Measurements from ENCODE around the gene PRRT1. TPM values are rescaled to one million over a fixed set of nuclear protein-coding genes. Genes with fewer than 3 reads are reported as not detected.

The PRRT1 gene
- total RNA-seq, 1 donor from 2014 or later: 2.7 TPM

DNA sequence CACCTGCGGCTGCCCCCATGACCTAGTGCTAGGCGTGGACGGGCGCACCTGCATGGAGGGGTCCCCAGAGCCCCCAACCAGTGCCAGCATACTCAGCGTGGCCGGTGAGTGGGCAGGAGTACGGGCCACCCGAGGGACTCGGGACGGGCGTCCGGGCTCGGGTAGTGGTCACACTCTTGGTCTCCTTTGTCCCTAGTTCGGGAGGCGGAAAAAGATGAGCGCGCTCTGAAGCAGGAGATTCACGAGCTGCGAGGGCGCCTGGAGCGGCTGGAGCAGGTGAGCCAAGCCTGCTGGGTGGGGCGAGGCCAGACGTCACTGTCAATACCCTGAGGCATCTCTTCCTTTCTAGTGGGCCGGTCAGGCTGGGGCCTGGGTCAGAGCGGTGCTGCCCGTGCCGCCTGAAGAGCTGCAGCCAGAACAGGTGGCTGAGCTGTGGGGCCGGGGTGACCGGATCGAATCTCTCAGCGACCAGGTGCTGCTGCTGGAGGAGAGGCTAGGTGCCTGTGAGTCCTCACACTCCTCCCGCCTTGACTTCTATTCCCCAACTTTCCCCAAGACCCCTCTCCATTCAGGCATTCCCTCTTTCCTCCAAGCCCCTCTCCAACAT is 15.5 kb upstream of the PRRT1 start:
- DNase-seq (ENCODE audit: extremely low spot score, unreplicated experiment): no peak
- H3K9me3 Mint-ChIP-seq: no peaks in the 10 kb centered on the region
- peaks cover 34% of the 10 kb centered on the region for H3K36me3 Mint-ChIP-seq
- no peaks in the 10 kb centered on the region for H3K27me3 Mint-ChIP-seq
- H3K27ac Mint-ChIP-seq: peak overlapping the region; percentile 86
- H3K4me3 Mint-ChIP-seq: peak overlapping the region; percentile 41
- peaks cover 8% of the 10 kb centered on the region for H3K4me1 Mint-ChIP-seq (ENCODE audit: unreplicated experiment)
- TF ChIP-seq, protein P1, sequence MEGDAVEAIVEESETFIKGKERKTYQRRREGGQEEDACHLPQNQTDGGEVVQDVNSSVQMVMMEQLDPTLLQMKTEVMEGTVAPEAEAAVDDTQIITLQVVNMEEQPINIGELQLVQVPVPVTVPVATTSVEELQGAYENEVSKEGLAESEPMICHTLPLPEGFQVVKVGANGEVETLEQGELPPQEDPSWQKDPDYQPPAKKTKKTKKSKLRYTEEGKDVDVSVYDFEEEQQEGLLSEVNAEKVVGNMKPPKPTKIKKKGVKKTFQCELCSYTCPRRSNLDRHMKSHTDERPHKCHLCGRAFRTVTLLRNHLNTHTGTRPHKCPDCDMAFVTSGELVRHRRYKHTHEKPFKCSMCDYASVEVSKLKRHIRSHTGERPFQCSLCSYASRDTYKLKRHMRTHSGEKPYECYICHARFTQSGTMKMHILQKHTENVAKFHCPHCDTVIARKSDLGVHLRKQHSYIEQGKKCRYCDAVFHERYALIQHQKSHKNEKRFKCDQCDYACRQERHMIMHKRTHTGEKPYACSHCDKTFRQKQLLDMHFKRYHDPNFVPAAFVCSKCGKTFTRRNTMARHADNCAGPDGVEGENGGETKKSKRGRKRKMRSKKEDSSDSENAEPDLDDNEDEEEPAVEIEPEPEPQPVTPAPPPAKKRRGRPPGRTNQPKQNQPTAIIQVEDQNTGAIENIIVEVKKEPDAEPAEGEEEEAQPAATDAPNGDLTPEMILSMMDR (conservative IDR thresholded peaks at IDR 0.05): no peak

DNA sequence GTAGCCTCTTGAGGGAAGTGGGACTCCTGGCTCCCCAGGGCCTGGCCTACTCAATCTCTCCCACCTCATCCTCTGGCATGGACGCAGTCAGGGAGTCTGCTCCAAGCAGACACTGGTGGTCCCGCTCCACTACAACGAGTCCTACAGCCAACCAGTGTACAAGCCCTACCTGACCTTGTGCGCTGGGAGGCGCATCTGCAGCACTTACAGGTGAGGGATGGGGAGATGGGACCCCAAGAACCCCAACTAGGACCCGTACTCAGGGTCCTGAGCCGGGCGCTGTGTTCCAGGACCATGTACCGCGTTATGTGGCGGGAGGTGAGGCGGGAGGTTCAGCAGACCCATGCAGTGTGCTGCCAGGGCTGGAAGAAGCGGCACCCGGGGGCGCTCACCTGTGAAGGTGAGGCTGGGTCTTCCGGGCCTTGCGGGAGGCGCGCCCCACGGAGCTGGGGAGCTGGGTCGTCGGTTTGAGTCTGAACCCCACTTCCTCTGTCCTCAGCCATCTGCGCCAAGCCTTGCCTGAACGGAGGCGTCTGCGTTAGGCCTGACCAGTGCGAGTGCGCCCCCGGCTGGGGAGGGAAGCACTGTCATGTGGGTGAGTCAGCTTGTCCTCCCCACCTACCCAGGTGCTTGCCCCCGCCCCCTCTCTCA is 14.8 kb upstream of the PRRT1 start:
- Mint-ChIP-seq H3K4me3 (no peak overlapping the region), H3K9me3 (no peaks in the 10 kb centered on the region), H3K27me3 (no peaks in the 10 kb centered on the region), H3K36me3 (peaks cover 34% of the 10 kb centered on the region), H3K27ac (no peak overlapping the region), H3K4me1 (ENCODE audit: unreplicated experiment) (peaks cover 8% of the 10 kb centered on the region)
- TF ChIP-seq, protein P1 (conservative IDR thresholded peaks at IDR 0.05): no peak
- DNase-seq (ENCODE audit: extremely low spot score, unreplicated experiment): no peak

DNA sequence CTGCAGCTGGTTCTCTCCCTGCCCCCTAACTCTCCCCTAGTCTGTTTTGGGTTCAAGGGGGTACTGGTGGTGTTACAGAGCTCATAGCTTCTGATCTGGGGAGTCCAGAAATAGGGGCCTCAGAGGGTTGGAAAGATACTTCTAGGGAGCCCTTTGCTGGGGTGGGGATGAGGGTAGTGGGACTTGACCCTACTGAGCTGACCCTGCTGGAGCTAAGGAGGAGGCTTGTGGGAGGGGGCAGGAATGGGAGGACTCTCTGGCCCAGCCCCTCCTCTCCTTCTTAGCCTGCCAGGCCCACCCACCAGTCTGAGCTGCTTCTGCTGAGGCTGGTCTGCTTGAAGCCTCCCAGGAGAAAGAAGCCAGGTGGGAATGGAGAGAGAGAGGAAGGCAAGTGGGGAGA is 12.6 kb upstream of the PRRT1 start, which contains the start of gene EGFL8:
EGFL8 (plus strand) TSS at position 301 of the 400 bp plus-strand sequence. CDS start 1,571 bp downstream, outside the sequence.
- TF ChIP-seq, protein P1 (conservative IDR thresholded peaks at IDR 0.05): no peak
- DNase-seq (ENCODE audit: extremely low spot score, unreplicated experiment): no peak
- Mint-ChIP-seq H3K27me3 (no peaks in the 10 kb centered on the region), H3K27ac (no peak within 1 kb of the TSS), H3K4me1 (ENCODE audit: unreplicated experiment) (peaks cover 8% of the 10 kb centered on the region), H3K36me3 (peaks cover 19% of the 10 kb centered on the region), H3K4me3 (no peak within 1 kb of the TSS), H3K9me3 (no peaks in the 10 kb centered on the region)

DNA sequence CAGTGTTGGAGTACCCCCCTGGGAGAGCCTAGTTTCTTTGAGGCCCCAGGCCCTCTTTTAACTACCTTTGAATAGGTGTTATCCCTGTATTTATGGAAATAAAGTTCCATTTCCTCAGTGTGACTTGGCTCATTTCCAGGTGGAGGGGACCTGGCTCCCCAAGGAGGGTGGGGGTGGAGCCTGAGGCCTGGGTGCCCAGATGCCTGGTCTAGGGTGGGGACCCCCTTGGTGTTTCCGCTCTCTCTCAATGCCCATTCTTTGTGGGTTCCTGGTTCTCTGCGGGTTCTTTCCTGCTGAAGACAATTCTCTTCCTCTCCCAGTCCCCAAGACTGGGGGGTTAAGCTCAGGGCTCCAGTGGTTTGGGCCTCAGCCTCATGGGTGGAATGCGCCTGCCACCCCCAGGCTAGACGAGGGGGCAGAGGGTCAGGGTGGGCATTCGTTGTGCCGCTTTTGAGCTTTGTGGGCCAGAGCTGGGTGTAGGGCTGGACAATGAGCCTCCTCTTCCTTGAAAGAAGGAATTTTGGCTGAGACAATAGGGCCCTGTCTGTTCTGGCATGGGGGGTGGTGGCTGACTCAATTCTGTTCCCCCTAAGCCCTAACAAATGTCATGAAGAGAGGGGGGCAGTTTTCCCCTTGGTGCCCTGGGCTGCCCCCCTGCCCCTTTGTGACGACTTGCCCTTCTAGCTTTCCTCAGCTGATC is 12.0 kb upstream of the PRRT1 start:
- TF ChIP-seq, protein P1 (conservative IDR thresholded peaks at IDR 0.05): no peak
- Mint-ChIP-seq H3K36me3 (peaks cover 17% of the 10 kb centered on the region), H3K9me3 (no peaks in the 10 kb centered on the region), H3K27ac (no peak overlapping the region), H3K4me3 (no peak overlapping the region), H3K27me3 (no peaks in the 10 kb centered on the region), H3K4me1 (ENCODE audit: unreplicated experiment) (peaks cover 8% of the 10 kb centered on the region)
- no peak for DNase-seq (ENCODE audit: extremely low spot score, unreplicated experiment)

DNA sequence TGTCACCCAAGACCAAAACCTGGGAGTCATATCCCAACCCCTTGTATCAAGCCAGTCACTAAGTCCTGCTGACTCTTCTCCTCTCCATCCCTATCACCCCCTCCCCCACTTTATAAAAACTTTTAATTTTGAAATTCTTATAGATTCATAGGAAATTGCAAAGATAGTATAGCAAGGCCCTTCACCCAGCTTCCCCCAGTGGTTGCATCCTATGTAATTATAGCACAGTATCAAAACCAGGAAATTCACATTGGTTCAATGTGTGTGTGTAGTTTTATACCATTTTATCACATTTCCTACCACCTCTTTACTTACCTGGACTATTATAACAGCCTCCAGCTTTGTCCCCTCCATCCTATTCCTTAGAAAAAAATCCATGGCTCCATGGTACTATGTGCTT is 6.3 kb upstream of the PRRT1 start:
- Mint-ChIP-seq H3K27me3 (no peaks in the 10 kb centered on the region), H3K4me1 (ENCODE audit: unreplicated experiment) (peaks cover 20% of the 10 kb centered on the region), H3K4me3 (no peak overlapping the region), H3K36me3 (peaks cover 22% of the 10 kb centered on the region), H3K9me3 (no peaks in the 10 kb centered on the region), H3K27ac (no peak overlapping the region)
- TF ChIP-seq, protein P1 (conservative IDR thresholded peaks at IDR 0.05): no peak
- DNase-seq (ENCODE audit: extremely low spot score, unreplicated experiment): no peak
